Measurements from ENCODE around the gene IRF9. TPM values are rescaled to one million over a fixed set of nuclear protein-coding genes. Genes with fewer than 3 reads are reported as not detected.

The IRF9 gene
- total and polyA plus RNA-seq, 2 experiments from 2014 or later, result 8.2 to 8.4 TPM

DNA sequence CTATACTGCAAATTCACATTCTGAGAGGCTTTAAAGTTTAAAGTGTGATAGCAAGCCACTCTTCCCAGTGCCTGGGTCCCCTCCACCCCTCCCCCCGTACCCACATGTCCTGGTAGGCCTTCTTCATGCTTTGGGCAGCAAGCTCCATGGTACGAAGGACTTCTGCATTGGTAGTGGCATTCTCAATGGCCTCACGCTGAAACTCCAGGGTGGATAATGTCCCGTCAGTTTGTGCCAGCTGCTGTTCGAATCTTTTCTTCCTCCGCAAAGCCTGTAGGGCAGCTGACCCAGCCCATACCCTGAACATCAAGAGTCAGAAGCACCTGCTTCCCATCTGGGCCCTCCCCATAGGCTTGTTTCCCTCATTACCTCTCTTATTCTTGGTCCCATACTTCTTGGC, 50.2 kb downstream of the IRF9 start (continued):
- no peak for TF ChIP-seq CREB1 (CRISPR knock-in tag; IDR thresholded peaks at IDR 0.05; ENCODE audit: low read depth)
- no peak for TF ChIP-seq ZNF114 (CRISPR knock-in tag; IDR thresholded peaks at IDR 0.05)
- no peak for TF ChIP-seq POLR2AphosphoS5 (IDR thresholded peaks at IDR 0.05; ENCODE audit: low read depth)
- no peak for TF ChIP-seq EZH2phosphoT487 (IDR thresholded peaks at IDR 0.05; ENCODE audit: unreplicated experiment)

DNA sequence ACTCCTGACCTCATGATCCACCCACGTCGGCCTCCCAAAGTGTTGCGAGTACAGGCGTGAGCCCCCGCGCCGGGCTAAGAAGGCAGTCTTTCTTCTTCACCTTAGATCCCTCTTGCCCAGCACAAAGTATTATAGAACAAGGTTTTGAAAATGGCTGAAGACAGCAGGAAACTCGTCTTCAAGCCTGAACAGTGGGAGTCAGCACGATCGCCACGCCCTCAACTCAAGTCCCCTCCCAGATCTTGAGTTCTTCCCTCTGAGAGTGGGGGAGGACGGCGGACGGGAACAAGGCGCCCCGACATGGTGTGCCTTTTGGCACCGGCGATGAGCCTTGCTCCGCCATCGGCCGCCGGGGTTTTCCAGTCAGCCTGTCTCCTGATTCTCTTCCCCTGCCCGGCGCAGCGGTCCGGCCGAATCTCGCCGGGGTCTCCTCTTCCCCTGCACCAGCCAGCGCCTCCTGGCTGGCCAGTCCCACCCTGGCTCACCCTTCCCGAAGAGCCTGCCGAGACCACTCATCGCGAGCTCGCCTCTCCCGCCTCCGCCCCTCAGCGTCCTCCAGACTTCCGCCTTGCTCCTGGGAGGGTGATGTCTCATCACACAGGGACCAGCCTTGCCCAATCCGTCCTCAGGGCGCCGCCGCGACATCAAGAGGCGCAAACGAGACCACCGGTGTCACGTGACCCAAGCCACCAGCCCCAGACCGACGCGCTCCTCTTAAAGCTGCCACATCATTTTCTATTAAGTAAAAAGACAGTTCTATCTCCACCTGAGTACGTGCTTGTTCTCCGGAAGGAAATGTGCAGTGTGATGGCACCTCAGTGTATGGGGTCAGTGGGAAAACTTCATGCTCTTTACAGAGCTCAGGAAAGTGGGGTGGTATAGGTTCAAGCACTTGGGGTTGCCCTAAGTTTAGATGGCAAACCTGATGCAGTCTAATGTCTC, 52.1 kb downstream of the IRF9 start, which contains the start of gene CHMP4A:
TSS of gene CHMP4A (minus strand) at position 565 of the 942 bp plus-strand sequence. CDS start at position 516, 49 bp downstream.
- peaks cover 5% of the 10 kb centered on the region for H3K36me3 ChIP-seq (ENCODE audit: insufficient read depth)
- Mint-ChIP-seq H3K36me3 (ENCODE audit: low read depth) (peaks cover 55% of the 10 kb centered on the region), H3K27me3 (ENCODE audit: insufficient read depth, low read depth, poor library complexity) (peaks cover 19% of the 10 kb centered on the region), H3K4me1 (peaks cover 19% of the 10 kb centered on the region), H3K9me3 (peaks cover 3% of the 10 kb centered on the region; the same call in 2 of the 3 replicates), H3K4me3 (peak within 1 kb of the TSS; percentile 93), H3K27ac (peak within 1 kb of the TSS; percentile 99)
- DNase-seq (ENCODE audit: low spot score) (peak; percentile 99), ATAC-seq (peak; percentile 90)
- H3K4me2 ChIP-seq, result peak within 1 kb of the TSS; percentile 81
- H3K4me3 ChIP-seq, result peak within 1 kb of the TSS; percentile 83
- no peaks in the 10 kb centered on the region; the same call in 1 of the 2 replicates for H3K79me2 ChIP-seq (replicated peaks; ENCODE audit: insufficient read depth)
- peak within 1 kb of the TSS; percentile 100 for H3K27ac ChIP-seq (ENCODE audit: low read depth)
- H3K4me1 ChIP-seq (ENCODE audit: insufficient read depth), result peaks cover 16% of the 10 kb centered on the region
- no peaks in the 10 kb centered on the region; the same call in 1 of the 2 replicates for H4K20me1 ChIP-seq (replicated peaks; ENCODE audit: insufficient read depth)
- no peaks in the 10 kb centered on the region for H3K27me3 ChIP-seq (ENCODE audit: insufficient read depth)
- peak within 1 kb of the TSS; percentile 16; the same call in 1 of the 2 replicates for H2AFZ ChIP-seq
- H3F3A ChIP-seq (replicated peaks; ENCODE audit: low read depth), result peaks cover 28% of the 10 kb centered on the region
- H3K9me2 ChIP-seq (ENCODE audit: insufficient read depth), result no peaks in the 10 kb centered on the region
- TF ChIP-seq NANOG (IDR thresholded peaks at IDR 0.05; ENCODE audit: borderline replicate concordance) (no peak; the same call in 1 of the 2 replicates), EZH2 (IDR thresholded peaks at IDR 0.05; ENCODE audit: low read depth, unreplicated experiment) (no peak), ZNF331 (CRISPR knock-in tag; IDR thresholded peaks at IDR 0.05; ENCODE audit: low read depth) (no peak), STAT1 (IDR thresholded peaks at IDR 0.05; ENCODE audit: unreplicated experiment) (no peak), CREB1 (CRISPR knock-in tag; IDR thresholded peaks at IDR 0.05; ENCODE audit: low read depth) (peak; percentile 97)
- TF ChIP-seq, protein P1, sequence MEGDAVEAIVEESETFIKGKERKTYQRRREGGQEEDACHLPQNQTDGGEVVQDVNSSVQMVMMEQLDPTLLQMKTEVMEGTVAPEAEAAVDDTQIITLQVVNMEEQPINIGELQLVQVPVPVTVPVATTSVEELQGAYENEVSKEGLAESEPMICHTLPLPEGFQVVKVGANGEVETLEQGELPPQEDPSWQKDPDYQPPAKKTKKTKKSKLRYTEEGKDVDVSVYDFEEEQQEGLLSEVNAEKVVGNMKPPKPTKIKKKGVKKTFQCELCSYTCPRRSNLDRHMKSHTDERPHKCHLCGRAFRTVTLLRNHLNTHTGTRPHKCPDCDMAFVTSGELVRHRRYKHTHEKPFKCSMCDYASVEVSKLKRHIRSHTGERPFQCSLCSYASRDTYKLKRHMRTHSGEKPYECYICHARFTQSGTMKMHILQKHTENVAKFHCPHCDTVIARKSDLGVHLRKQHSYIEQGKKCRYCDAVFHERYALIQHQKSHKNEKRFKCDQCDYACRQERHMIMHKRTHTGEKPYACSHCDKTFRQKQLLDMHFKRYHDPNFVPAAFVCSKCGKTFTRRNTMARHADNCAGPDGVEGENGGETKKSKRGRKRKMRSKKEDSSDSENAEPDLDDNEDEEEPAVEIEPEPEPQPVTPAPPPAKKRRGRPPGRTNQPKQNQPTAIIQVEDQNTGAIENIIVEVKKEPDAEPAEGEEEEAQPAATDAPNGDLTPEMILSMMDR (conservative IDR thresholded peaks at IDR 0.05; ENCODE audit: low read depth in 2 of 2), result 0 out of 4 replicates have a peak, but pooled peaks of 1 of the 2 experiments have one; percentile 9
- TF ChIP-seq, protein P2, sequence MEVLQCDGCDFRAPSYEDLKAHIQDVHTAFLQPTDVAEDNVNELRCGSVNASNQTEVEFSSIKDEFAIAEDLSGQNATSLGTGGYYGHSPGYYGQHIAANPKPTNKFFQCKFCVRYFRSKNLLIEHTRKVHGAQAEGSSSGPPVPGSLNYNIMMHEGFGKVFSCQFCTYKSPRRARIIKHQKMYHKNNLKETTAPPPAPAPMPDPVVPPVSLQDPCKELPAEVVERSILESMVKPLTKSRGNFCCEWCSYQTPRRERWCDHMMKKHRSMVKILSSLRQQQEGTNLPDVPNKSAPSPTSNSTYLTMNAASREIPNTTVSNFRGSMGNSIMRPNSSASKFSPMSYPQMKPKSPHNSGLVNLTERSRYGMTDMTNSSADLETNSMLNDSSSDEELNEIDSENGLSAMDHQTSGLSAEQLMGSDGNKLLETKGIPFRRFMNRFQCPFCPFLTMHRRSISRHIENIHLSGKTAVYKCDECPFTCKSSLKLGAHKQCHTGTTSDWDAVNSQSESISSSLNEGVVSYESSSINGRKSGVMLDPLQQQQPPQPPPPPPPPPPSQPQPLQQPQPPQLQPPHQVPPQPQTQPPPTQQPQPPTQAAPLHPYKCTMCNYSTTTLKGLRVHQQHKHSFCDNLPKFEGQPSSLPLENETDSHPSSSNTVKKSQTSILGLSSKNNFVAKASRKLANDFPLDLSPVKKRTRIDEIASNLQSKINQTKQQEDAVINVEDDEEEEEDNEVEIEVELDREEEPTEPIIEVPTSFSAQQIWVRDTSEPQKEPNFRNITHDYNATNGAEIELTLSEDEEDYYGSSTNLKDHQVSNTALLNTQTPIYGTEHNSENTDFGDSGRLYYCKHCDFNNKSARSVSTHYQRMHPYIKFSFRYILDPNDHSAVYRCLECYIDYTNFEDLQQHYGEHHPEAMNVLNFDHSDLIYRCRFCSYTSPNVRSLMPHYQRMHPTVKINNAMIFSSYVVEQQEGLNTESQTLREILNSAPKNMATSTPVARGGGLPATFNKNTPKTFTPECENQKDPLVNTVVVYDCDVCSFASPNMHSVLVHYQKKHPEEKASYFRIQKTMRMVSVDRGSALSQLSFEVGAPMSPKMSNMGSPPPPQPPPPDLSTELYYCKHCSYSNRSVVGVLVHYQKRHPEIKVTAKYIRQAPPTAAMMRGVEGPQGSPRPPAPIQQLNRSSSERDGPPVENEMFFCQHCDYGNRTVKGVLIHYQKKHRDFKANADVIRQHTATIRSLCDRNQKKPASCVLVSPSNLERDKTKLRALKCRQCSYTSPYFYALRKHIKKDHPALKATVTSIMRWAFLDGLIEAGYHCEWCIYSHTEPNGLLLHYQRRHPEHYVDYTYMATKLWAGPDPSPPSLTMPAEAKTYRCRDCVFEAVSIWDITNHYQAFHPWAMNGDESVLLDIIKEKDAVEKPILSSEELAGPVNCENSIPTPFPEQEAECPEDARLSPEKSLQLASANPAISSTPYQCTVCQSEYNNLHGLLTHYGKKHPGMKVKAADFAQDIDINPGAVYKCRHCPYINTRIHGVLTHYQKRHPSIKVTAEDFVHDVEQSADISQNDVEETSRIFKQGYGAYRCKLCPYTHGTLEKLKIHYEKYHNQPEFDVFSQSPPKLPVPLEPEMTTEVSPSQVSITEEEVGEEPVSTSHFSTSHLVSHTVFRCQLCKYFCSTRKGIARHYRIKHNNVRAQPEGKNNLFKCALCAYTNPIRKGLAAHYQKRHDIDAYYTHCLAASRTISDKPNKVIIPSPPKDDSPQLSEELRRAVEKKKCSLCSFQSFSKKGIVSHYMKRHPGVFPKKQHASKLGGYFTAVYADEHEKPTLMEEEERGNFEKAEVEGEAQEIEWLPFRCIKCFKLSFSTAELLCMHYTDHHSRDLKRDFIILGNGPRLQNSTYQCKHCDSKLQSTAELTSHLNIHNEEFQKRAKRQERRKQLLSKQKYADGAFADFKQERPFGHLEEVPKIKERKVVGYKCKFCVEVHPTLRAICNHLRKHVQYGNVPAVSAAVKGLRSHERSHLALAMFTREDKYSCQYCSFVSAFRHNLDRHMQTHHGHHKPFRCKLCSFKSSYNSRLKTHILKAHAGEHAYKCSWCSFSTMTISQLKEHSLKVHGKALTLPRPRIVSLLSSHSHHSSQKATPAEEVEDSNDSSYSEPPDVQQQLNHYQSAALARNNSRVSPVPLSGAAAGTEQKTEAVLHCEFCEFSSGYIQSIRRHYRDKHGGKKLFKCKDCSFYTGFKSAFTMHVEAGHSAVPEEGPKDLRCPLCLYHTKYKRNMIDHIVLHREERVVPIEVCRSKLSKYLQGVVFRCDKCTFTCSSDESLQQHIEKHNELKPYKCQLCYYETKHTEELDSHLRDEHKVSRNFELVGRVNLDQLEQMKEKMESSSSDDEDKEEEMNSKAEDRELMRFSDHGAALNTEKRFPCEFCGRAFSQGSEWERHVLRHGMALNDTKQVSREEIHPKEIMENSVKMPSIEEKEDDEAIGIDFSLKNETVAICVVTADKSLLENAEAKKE (CRISPR knock-in tag; IDR thresholded peaks at IDR 0.05), result no peak
- TF ChIP-seq, protein P3, sequence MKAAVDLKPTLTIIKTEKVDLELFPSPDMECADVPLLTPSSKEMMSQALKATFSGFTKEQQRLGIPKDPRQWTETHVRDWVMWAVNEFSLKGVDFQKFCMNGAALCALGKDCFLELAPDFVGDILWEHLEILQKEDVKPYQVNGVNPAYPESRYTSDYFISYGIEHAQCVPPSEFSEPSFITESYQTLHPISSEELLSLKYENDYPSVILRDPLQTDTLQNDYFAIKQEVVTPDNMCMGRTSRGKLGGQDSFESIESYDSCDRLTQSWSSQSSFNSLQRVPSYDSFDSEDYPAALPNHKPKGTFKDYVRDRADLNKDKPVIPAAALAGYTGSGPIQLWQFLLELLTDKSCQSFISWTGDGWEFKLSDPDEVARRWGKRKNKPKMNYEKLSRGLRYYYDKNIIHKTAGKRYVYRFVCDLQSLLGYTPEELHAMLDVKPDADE (IDR thresholded peaks at IDR 0.05), result peak; percentile 62; the same call in 1 of the 2 replicates

Measured in GM23338 (cell line).